HG03558 (cell line): Measurements from ENCODE around the gene POGLUT2.
A peak's percentile ranks its signal among the peaks of the same experiment; 100 is the strongest.

Source experiments
- ATAC-seq: cut with Tn5 transposase; IDR thresholded peaks from one replicate; pipeline ENCODE4 v1.9.1; 2021; ENCODE audit warnings: moderate number of reproducible peaks; ENCODE audit not compliant: unreplicated experiment; ENCODE audit errors: extremely low read depth

The POGLUT2 gene

GRCh38 chr13:102798581-102799425, at the start of gene POGLUT2, which contains the start of gene BIVM:
POGLUT2 (minus strand) TSS chr13:102798976; CDS start chr13:102798670, 306 bp downstream.
BIVM (plus strand) TSS chr13:102799119; CDS start chr13:102807268, 8,149 bp downstream.
- ATAC-seq = peak; percentile 72

DNA sequence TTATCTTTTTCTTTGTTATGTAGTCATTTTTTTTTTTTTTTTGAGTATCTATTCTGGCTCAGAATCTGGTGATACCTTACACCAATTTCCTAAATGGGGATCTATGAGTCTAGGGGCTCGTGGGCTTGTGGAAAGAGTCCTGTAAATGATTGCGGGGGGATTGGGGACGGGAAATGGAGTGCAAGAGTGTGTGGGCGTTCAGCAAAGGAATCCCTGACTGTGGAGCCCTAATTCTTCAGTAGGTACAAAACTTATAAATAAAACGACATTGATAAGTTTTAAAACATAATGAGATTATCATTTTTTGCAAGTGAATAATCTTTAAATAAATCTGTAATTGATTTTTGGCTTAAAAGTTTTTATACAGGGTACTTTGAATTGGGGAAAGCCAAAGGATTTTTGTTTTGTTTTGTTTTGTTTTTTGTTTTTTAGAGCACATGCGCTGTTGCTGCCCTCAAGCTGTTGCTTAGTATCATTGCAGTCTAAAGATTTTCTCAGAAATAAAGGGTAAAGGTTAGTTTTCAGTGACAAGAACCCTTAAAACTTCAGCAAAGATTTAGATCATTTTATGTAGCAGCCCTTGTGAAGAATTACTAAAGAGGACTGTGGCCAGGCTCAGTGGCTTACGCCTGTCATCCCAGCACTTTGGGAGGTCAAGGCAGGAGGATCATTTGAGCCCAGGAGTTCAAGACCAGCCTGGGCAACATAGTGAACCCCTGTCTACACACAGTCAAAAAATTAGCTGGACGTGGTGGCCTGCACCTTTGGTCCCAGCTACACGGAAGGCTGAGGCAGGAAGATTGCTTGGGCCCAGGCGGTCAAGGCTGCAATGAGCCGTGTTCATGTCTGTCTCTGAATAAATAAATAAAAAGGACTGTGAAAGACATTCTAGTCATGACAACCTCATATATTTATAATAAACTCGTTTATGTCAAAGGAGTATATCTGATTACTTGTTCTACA, 48.8 kb upstream of the POGLUT2 start:
- no peak for ATAC-seq

GRCh38 chr13:102846261-102847015, 47.7 kb upstream of the POGLUT2 start:
- ATAC-seq = peak; percentile 24

DNA sequence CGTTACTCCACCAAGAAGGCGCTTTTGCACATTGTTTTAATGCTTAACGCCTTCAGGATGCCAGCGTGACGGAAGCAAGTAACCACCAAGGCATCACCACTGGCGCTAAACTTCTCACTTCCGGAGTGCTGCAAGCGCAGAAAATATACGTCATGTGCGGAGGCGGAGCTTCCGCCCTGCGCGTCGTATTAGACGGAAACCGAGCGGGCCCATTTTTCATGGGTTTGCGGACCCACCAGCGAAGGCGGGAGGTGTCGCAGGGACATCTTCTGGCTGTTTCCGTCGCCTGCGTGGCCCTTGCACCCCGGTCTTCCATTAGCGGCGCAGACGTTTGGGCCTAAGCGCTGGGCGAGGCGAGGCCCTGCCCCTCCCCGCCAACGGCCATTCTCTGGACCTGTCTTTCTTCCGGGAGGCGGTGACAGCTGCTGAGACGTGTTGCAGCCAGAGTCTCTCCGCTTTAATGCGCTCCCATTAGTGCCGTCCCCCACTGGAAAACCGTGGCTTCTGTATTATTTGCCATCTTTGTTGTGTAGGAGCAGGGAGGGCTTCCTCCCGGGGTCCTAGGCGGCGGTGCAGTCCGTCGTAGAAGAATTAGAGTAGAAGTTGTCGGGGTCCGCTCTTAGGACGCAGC, 47.0 kb upstream of the POGLUT2 start, which contains the start of gene ERCC5:
TSS of gene ERCC5 (plus strand) at position 403 of the 631 bp plus-strand sequence. CDS start 235 bp downstream, outside the sequence.
- peak; percentile 75 for ATAC-seq

GRCh38 chr13:102845289-102845629, 46.5 kb upstream of the POGLUT2 start:
- ATAC-seq = peak; percentile 2

DNA sequence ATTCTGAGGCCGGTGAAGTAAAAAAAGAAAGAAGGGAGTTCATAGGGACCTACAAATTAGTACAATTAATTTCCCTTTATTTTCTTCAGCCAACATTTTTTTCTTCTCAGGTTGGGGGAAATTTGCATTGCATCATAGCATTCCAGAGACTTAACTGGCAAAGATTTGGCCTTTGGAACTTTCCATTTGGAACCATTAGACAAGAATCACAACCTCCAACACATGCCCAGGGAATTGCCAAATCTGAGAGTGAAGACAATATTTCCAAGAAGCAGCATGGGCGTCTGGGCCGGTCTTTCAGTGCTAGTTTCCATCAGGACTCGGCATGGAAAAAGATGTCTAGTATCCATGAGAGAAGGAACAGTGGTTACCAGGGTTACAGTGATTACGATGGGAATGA, 40.7 kb upstream of the POGLUT2 start:
- ATAC-seq = no peak

DNA sequence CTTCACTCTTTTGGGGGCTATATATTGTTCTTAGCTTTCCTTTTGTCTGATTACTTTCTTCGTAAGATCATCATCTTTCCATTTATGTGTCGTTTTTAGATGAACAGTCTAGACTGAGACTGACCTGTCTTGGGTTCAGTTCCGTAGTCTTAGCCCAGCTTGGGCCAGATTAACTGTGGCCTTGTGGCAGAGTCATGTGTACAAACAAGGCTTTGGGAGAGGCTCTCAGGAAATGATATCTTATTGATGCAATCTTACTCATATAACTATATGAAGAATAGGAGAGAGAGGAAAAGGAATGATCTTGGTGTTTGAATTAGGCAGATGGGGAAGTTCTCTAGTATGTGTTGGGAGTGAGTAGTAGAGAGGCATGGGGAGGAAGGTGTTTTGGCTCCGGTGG, 40.2 kb upstream of the POGLUT2 start:
- ATAC-seq = no peak

GRCh38 chr13:102838273-102838672, 39.5 kb upstream of the POGLUT2 start:
- no peak for ATAC-seq

GRCh38 chr13:102836471-102836870, 37.7 kb upstream of the POGLUT2 start:
- ATAC-seq = no peak

DNA sequence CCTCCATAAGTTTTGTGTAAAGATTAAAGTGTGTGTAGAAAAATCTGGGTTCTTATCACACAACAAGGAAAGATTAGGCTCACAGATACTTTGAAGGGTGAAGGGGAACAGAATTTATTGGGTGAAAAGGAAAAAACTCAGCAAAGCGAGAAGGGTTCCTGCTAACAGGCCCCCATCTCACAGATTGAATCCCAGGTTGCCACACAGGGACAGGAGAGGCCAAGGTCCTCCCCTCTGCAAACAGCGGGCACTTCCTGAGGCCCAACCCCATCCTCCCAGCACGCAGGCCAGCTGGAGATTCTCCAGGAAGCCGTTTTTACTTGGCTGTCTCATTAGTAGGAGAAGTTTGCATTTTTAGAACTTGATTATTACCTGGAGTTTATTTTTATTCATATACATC, 31.9 kb upstream of the POGLUT2 start:
- ATAC-seq = no peak

GRCh38 chr13:102825921-102826706, 27.3 kb upstream of the POGLUT2 start:
- no peak for ATAC-seq

DNA sequence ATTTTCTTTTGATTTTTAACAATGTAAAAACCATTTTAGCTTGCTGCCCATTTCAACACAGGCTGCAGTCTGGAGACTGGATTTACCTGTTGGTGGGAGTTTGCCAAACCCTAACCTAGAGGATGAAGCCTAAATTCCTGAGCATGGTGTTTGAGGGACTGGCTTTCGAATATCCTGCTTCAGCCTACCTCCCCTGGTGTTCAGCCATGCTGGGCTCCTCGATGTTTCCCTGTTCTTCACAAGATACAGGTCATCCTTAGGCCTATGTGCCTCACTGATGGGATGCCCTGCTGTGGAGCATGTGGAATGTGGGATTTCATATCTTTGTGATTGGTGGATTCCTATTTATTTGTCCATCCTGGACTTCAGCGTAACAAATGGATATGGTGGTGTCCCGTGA, 26.6 kb upstream of the POGLUT2 start:
- no peak for ATAC-seq

GRCh38 chr13:102817907-102818306, 19.1 kb upstream of the POGLUT2 start:
- no peak for ATAC-seq

DNA sequence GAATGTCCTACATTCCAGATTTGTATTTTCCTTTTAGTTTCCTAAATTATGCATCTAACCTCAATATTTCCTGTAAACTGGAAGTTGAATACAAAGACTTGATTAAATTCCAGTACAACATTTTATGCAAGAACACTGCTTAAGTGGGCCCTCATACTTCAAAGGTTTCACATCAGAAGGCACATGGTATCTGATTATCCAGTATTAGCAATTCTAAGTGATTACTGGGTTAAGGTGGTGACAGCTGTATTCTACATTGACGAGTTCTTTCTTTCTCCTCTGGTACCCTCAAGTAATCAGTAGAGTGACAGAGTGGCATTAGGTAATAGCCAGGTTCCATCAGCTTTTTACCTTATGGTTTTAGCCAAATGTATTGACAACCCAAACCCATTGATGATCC, 18.5 kb upstream of the POGLUT2 start:
- ATAC-seq = no peak

GRCh38 chr13:102816708-102817107, 17.9 kb upstream of the POGLUT2 start:
- ATAC-seq = no peak

DNA sequence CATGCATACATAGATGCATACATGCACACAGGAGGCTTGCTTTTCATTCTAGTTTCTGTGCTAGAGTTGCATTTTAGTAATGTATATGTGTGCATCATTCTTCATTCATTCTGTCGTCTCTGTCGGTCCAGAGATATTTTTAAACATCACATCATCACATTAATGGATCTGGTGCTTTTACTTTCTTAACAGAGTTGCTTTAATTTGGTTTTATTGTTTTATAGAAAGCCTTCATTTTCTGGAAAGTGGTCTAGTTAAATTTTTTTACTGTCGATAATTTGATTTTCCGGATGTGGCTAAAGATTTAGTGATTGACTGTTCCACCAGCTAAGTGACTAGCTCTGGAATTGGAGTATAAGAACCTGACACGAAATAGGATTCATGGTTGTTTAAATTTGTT, 17.0 kb upstream of the POGLUT2 start:
- no peak for ATAC-seq

GRCh38 chr13:102814793-102815192, 16.0 kb upstream of the POGLUT2 start:
- no peak for ATAC-seq

DNA sequence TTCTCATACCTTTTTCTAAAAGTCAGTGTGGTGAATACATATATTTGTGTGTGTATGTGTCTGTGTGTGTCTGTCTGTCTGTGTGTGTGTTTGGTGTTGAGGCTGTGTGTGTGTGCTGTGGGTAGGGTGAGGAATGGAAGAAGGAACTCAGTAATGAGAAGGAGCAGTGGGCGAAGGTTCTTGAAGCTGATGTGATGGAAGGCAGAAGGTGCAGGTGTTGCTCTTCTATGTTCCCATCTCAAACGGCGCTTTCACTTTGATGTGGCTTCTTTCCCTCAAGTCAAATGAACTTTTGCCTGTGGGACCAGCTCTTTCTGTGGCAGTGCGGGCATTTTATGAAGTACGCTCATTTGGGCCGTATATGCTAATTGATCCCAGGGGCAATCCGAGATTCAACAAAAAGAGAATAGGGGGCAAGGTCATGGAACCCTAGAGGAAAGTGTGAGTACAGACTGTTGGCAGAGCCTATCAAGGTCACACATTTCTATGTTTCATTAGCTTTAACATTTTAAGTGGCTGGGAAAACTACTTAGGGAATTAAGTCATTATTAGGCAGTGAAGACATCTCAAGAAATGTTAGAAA, 15.3 kb upstream of the POGLUT2 start:
- ATAC-seq = no peak
